Measurements from ENCODE around the gene CEACAM19. TPM values are rescaled to one million over a fixed set of nuclear protein-coding genes. Genes with fewer than 3 reads are reported as not detected.
"Not testable (repeated sequence)": the region's sequence is repeated elsewhere in the genome, so short reads cannot be mapped to it uniquely, and the experiment has no call there.

Gene CEACAM19
- polyA plus RNA-seq, 3 donors: 7.6 TPM; not detected in 2

DNA sequence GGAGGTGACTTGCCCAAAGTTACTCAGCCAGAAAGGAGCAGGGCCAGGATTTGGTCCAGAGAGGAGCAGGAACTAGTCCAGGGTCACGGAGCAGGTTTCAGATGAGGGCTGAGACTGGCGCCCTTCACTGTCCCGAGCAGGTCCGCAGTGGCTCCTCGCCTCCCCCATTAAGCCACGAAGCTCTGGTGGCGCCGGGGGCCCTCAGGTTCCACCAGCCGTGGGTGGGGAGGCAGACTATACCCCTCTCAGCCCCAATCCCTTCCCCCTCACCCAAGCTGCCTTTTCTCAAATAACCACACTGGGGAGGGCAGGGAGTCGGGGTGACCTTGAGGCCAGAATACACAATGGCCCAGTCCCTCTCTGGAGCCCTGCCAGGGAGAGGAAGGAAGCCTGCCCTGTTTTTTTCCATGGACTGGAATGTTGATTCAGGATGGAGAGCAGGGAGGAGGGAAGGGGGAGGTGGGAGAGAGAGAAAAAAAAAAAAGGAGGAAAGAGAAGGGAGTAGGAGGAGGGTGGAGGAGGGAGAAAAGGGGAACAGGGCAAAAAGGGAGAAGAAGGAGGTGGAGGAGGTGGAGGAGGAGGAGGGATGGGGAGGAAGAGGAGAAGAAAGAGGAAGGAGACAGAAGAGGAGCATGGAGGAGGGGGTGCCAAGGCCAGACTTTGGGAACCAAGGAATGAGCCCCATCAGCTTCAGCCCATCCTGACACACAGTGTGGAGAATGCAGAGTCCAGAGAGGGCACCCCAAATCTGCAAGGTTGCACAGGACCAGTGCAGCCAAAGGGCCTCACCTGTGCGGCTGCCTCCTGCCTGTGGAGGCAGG is 47.4 kb downstream of the CEACAM19 start:
- Mint-ChIP-seq H3K36me3 (no peaks in the 10 kb centered on the region), H3K4me1 (peaks cover 46% of the 10 kb centered on the region), H3K9me3 (peaks cover 12 to 18% (median 16%) of the 10 kb centered on the region in 7 donors), H3K27ac (peak overlapping the region in 3 of 7 donors; percentile 5 to 49 (median 37)), H3K27me3 (ENCODE audit: low read depth in 3 of 3) (peaks cover under 1 to 8% (median 6%) of the 10 kb centered on the region in 3 donors), H3K4me3 (peak overlapping the region in 1 of 2 donors; percentile 42)
- Histone ChIP-seq H4K20me1 (ENCODE audit: insufficient read depth, low read length) (no peaks in the 10 kb centered on the region), H3K36me3 (replicated peaks in 1 of 2; ENCODE audit: control insufficient read depth in 1 of 2, insufficient read depth in 2 of 2, low read length in 2 of 2) (no peaks in the 10 kb centered on the region), H3K79me2 (ENCODE audit: insufficient read depth, low read length) (no peaks in the 10 kb centered on the region), H3K4me3 (replicated peaks in 1 of 3; ENCODE audit: low read depth in 2 of 3, low read length in 3 of 3) (peak overlapping the region in 1 of 3 experiments; percentile 43), H2AFZ (ENCODE audit: insufficient read depth, low read depth, low read length, poor library complexity, severe bottlenecking) (no peak overlapping the region), H3K4me1 (ENCODE audit: control insufficient read depth in 1 of 2, insufficient read depth in 2 of 2, low read length in 2 of 2) (peaks cover 45 to 48% of the 10 kb centered on the region in 2 donors), H3K4me2 (replicated peaks; ENCODE audit: extremely low read depth, low read length, poor library complexity, severe bottlenecking) (peak overlapping the region; percentile 17), H3K9ac (ENCODE audit: insufficient read depth, low read length, poor library complexity, severe bottlenecking) (no peak overlapping the region), H3K27me3 (ENCODE audit: control insufficient read depth in 2 of 2, insufficient read depth in 2 of 2, low read length in 2 of 2) (no peaks in the 10 kb centered on the region), H3K9me3 (replicated peaks in 1 of 2; ENCODE audit: control insufficient read depth in 1 of 2, insufficient read depth in 1 of 2, low read length in 2 of 2) (peaks cover 15% of the 10 kb centered on the region in 2 donors), H3K27ac (ENCODE audit: low read depth in 1 of 2, low read length in 2 of 2) (no peak overlapping the region)
- WGBS (ENCODE audit: insufficient coverage): 86% methylated on average over 4 of the region's 11 CpGs
- DNase-seq: no peak
- intact Hi-C loops (cut with micrococcal nuclease): loop anchor here in 1 of 2 donors (10.0 kb wide), 1 partner anchor 144 kb away; no protein-coding TSS in a partner anchor
- TF ChIP-seq, protein P1, sequence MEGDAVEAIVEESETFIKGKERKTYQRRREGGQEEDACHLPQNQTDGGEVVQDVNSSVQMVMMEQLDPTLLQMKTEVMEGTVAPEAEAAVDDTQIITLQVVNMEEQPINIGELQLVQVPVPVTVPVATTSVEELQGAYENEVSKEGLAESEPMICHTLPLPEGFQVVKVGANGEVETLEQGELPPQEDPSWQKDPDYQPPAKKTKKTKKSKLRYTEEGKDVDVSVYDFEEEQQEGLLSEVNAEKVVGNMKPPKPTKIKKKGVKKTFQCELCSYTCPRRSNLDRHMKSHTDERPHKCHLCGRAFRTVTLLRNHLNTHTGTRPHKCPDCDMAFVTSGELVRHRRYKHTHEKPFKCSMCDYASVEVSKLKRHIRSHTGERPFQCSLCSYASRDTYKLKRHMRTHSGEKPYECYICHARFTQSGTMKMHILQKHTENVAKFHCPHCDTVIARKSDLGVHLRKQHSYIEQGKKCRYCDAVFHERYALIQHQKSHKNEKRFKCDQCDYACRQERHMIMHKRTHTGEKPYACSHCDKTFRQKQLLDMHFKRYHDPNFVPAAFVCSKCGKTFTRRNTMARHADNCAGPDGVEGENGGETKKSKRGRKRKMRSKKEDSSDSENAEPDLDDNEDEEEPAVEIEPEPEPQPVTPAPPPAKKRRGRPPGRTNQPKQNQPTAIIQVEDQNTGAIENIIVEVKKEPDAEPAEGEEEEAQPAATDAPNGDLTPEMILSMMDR (IDR thresholded peaks at IDR 0.05): no peak

- Histone ChIP-seq H3K9me3 (replicated peaks in 1 of 2; ENCODE audit: control insufficient read depth in 1 of 2, insufficient read depth in 1 of 2, low read length in 2 of 2) (peaks cover 15% of the 10 kb centered on the region in 2 donors), H3K27me3 (ENCODE audit: control insufficient read depth in 2 of 2, insufficient read depth in 2 of 2, low read length in 2 of 2) (no peaks in the 10 kb centered on the region), H3K4me2 (replicated peaks; ENCODE audit: extremely low read depth, low read length, poor library complexity, severe bottlenecking) (peak overlapping the region; percentile 17), H3K79me2 (ENCODE audit: insufficient read depth, low read length) (no peaks in the 10 kb centered on the region), H2AFZ (ENCODE audit: insufficient read depth, low read depth, low read length, poor library complexity, severe bottlenecking) (no peak overlapping the region), H3K4me3 (replicated peaks in 1 of 3; ENCODE audit: low read depth in 2 of 3, low read length in 3 of 3) (peak overlapping the region in 1 of 3 experiments; percentile 43), H3K9ac (ENCODE audit: insufficient read depth, low read length, poor library complexity, severe bottlenecking) (no peak overlapping the region), H3K4me1 (ENCODE audit: control insufficient read depth in 1 of 2, insufficient read depth in 2 of 2, low read length in 2 of 2) (peaks cover 51 to 55% of the 10 kb centered on the region in 2 donors), H3K36me3 (replicated peaks in 1 of 2; ENCODE audit: control insufficient read depth in 1 of 2, insufficient read depth in 2 of 2, low read length in 2 of 2) (no peaks in the 10 kb centered on the region), H4K20me1 (ENCODE audit: insufficient read depth, low read length) (no peaks in the 10 kb centered on the region), H3K27ac (ENCODE audit: low read depth in 1 of 2, low read length in 2 of 2) (no peak overlapping the region)
- Mint-ChIP-seq H3K4me1 (peaks cover 52% of the 10 kb centered on the region), H3K27ac (no peak overlapping the region), H3K36me3 (no peaks in the 10 kb centered on the region), H3K4me3 (no peak overlapping the region), H3K27me3 (ENCODE audit: low read depth in 3 of 3) (peaks cover 0 to 7% (median 6%) of the 10 kb centered on the region in 3 donors), H3K9me3 (peaks cover 12 to 17% (median 16%) of the 10 kb centered on the region in 7 donors)
- WGBS (ENCODE audit: insufficient coverage): 93% methylated on average over 8 of the region's 8 CpGs
- intact Hi-C loops (cut with micrococcal nuclease): loop anchor here in 1 of 2 donors (10.0 kb wide), 1 partner anchor 144 kb away; no protein-coding TSS in a partner anchor
- TF ChIP-seq, protein P1 (IDR thresholded peaks at IDR 0.05): no peak
- no peak for DNase-seq
These were observed 48.0 kb downstream of the CEACAM19 start for GRCh38 chr19:44719262-44719701.

DNA sequence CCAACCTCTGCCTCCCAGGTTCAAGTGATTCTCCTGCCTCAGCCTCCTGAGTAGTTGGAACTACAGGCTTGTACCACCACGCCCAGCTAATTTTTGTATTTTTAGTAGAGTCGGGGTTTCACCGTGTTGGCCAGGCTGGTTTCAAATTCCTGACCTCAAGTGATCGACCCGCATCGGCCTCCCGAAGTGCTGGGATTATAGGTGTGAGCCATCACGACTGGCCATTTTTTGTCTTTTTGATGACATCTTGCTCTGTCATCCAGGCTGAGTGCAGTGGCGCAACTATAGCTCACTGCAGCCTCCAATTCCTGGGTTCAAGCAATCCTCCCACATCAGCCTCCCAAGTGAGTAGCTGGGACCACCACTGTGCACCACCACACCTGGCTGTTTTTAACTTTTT is 49.1 kb downstream of the CEACAM19 start:
- Mint-ChIP-seq H3K4me1 (peaks cover 60% of the 10 kb centered on the region), H3K27ac (peak overlapping the region in 2 of 7 donors; percentile 33 to 54), H3K4me3 (peak overlapping the region in 1 of 2 donors; percentile 42)
- H3K36me3 ChIP-seq (replicated peaks in 1 of 2; ENCODE audit: control insufficient read depth in 1 of 2, insufficient read depth in 2 of 2, low read length in 2 of 2); H3K4me2 ChIP-seq (replicated peaks; ENCODE audit: extremely low read depth, low read length, poor library complexity, severe bottlenecking); H3K27me3 Mint-ChIP-seq (ENCODE audit: low read depth in 3 of 3); H3K79me2 ChIP-seq (ENCODE audit: insufficient read depth, low read length); H3K4me3 ChIP-seq (replicated peaks in 1 of 3; ENCODE audit: low read depth in 2 of 3, low read length in 3 of 3); H2AFZ ChIP-seq (ENCODE audit: insufficient read depth, low read depth, low read length, poor library complexity, severe bottlenecking); H4K20me1 ChIP-seq (ENCODE audit: insufficient read depth, low read length); H3K9ac ChIP-seq (ENCODE audit: insufficient read depth, low read length, poor library complexity, severe bottlenecking); H3K27me3 ChIP-seq (ENCODE audit: control insufficient read depth in 2 of 2, insufficient read depth in 2 of 2, low read length in 2 of 2); H3K27ac ChIP-seq (ENCODE audit: low read depth in 1 of 2, low read length in 2 of 2); H3K9me3 ChIP-seq (replicated peaks in 1 of 2; ENCODE audit: control insufficient read depth in 1 of 2, insufficient read depth in 1 of 2, low read length in 2 of 2); DNase-seq; H3K36me3 Mint-ChIP-seq; H3K9me3 Mint-ChIP-seq: not testable (repeated sequence)
- WGBS (ENCODE audit: insufficient coverage): 94% methylated on average over 9 of the region's 9 CpGs
- peaks cover 58 to 66% of the 10 kb centered on the region in 2 donors for H3K4me1 ChIP-seq (ENCODE audit: control insufficient read depth in 1 of 2, insufficient read depth in 2 of 2, low read length in 2 of 2)
- intact Hi-C loops (cut with micrococcal nuclease): loop anchor here in 1 of 2 donors (5.0 to 10.0 kb wide), 3 partner anchors 33 to 124 kb away; partner anchors contain the start of gene NECTIN2

All from CD14-positive monocyte (primary cell).